SU-DHL-6 (cell line): ENCODE results near the gene AOC3.
"Not testable (repeated sequence)": the region's sequence is repeated elsewhere in the genome, so short reads cannot be mapped to it uniquely, and the experiment has no call there.

Experiments used
- H2AFZ ChIP-seq: fragments of 200-600 bp; sonication (generic); 2 replicates; pipeline ENCODE4 v1.6.1; 2014; ENCODE audit warnings: low read depth, mild to moderate bottlenecking, moderate library complexity, mixed read lengths, antibody characterized with exemption, low read length; ENCODE audit not compliant: severe bottlenecking
- H3F3A ChIP-seq: fragments of 200-600 bp; shearing (Covaris generic); 2 replicates; pipeline ENCODE4 v1.6.0; 2016; ENCODE audit warnings: antibody characterized with exemption, mild to moderate bottlenecking; ENCODE audit not compliant: insufficient read depth
- H3K27ac ChIP-seq: fragments of 200-600 bp; sonication (generic); 2 replicates; pipeline ENCODE4 v1.5.1; 2016; ENCODE audit warnings: low read depth, mild to moderate bottlenecking, low read length, moderate library complexity, mixed read lengths
- H3K27me3 ChIP-seq: fragments of 200-600 bp; sonication (generic), shearing (Covaris generic); 2 replicates; pipeline ENCODE4 v1.6.0; 2014; ENCODE audit warnings: mild to moderate bottlenecking, low read length
- H3K36me3 ChIP-seq: fragments of 200-600 bp; sonication (generic); 2 replicates; pipeline ENCODE4 v1.6.1; 2014; ENCODE audit warnings: mild to moderate bottlenecking, low read length, mixed read lengths
- H3K4me2 ChIP-seq: fragments of 300-600, 200-600 bp; shearing (Covaris generic), sonication (generic); 2 replicates; pipeline ENCODE4 v1.6.0; 2014; ENCODE audit warnings: low read length, low read depth, mild to moderate bottlenecking; ENCODE audit not compliant: poor library complexity, severe bottlenecking
- H3K4me3 ChIP-seq: fragments of 200-600 bp; sonication (generic); 2 replicates; pipeline ENCODE4 v1.5.1; 2014; ENCODE audit warnings: antibody characterized with exemption, low read length, mild to moderate bottlenecking, mixed read lengths; ENCODE audit not compliant: insufficient read depth, poor library complexity, severe bottlenecking
- H3K79me2 ChIP-seq: fragments of 200-600 bp; sonication (generic); 2 replicates; pipeline ENCODE4 v1.6.1; 2014; ENCODE audit warnings: mild to moderate bottlenecking, low read length, moderate library complexity; ENCODE audit not compliant: insufficient read depth
- H3K9ac ChIP-seq: fragments of 200-600 bp; sonication (generic); 2 replicates; pipeline ENCODE4 v1.7.0; 2014; ENCODE audit warnings: mild to moderate bottlenecking, low read length
- H3K9me2 ChIP-seq: fragments of 200-600 bp; sonication (generic); replicated peaks from 2 replicates; pipeline ENCODE4 v1.6.1; 2014; ENCODE audit warnings: low read length; ENCODE audit not compliant: insufficient read depth
- H3K9me3 ChIP-seq: fragments of 200-600 bp; sonication (generic); 2 replicates; pipeline ENCODE4 v1.6.1; 2014; ENCODE audit warnings: low read length, mixed read lengths; ENCODE audit not compliant: insufficient read depth
- H4K20me1 ChIP-seq: fragments of 200-600 bp; sonication (generic); 2 replicates; pipeline ENCODE4 v1.6.1; 2014; ENCODE audit warnings: low read depth, mild to moderate bottlenecking, antibody characterized with exemption, low read length, moderate library complexity, mixed read lengths
- CTCF ChIP-seq: fragments of 200-600 bp; sonication (generic); IDR thresholded peaks from one replicate; pipeline ENCODE4 v1.5.1; 2017; ENCODE audit warnings: antibody characterized with exemption, mild to moderate bottlenecking, low read length, moderate library complexity; ENCODE audit not compliant: insufficient read depth, poor library complexity, severe bottlenecking
- EZH2phosphoT487 ChIP-seq: fragments of 200-600 bp; sonication (generic), shearing (Covaris generic); conservative IDR thresholded peaks from 2 replicates; pipeline ENCODE4 v1.6.1; 2018; ENCODE audit warnings: mild to moderate bottlenecking, antibody characterized with exemption, low read length, moderate library complexity, mixed read lengths

Gene AOC3

GRCh38 chr17:42853597-42853967 is 2.6 kb downstream of the AOC3 start:
- no peak overlapping the region for H3K4me3 ChIP-seq
- no peak overlapping the region for H3K4me2 ChIP-seq
- no peaks in the 10 kb centered on the region for H3K79me2 ChIP-seq

GRCh38 chr17:42853968-42854790 is 3.2 kb downstream of the AOC3 start:
- TF ChIP-seq CTCF = no peak
- H3K9me3 ChIP-seq = no peaks in the 10 kb centered on the region
- no peak overlapping the region for H3K27ac ChIP-seq
- H4K20me1 ChIP-seq = no peaks in the 10 kb centered on the region
- H3K79me2 ChIP-seq = no peaks in the 10 kb centered on the region
- no peak overlapping the region for H3K4me2 ChIP-seq
- no peaks in the 10 kb centered on the region for H3F3A ChIP-seq
- H2AFZ ChIP-seq = no peak overlapping the region
- no peaks in the 10 kb centered on the region for H3K36me3 ChIP-seq
- no peaks in the 10 kb centered on the region for H3K27me3 ChIP-seq
- H3K9ac ChIP-seq = no peak overlapping the region
- H3K9me2 ChIP-seq = no peaks in the 10 kb centered on the region
- H3K4me3 ChIP-seq = no peak overlapping the region

More at GRCh38 chr17:42853597-42853967, 2.6 kb downstream of the AOC3 start:
- no peaks in the 10 kb centered on the region for H3F3A ChIP-seq
- no peak overlapping the region for H3K9ac ChIP-seq
- no peak overlapping the region for H3K27ac ChIP-seq
- H3K36me3 ChIP-seq = no peaks in the 10 kb centered on the region
- H3K9me3 ChIP-seq = no peaks in the 10 kb centered on the region
- TF ChIP-seq CTCF (no peak), EZH2phosphoT487 (no peak)
- no peak overlapping the region for H2AFZ ChIP-seq
- H3K9me2 ChIP-seq = no peaks in the 10 kb centered on the region
- no peaks in the 10 kb centered on the region for H3K27me3 ChIP-seq
- H4K20me1 ChIP-seq = no peaks in the 10 kb centered on the region

- Histone ChIP-seq H3K9ac (no peak overlapping the region), H3K36me3 (no peaks in the 10 kb centered on the region), H3K79me2 (no peaks in the 10 kb centered on the region), H3K4me2 (no peak overlapping the region), H4K20me1 (no peaks in the 10 kb centered on the region), H3K4me3 (no peak overlapping the region), H3K9me2 (no peaks in the 10 kb centered on the region), H3K27ac (no peak overlapping the region), H3K27me3 (no peaks in the 10 kb centered on the region), H2AFZ (no peak overlapping the region), H3K9me3 (no peaks in the 10 kb centered on the region), H3F3A (no peaks in the 10 kb centered on the region)
- TF ChIP-seq CTCF = no peak
- TF ChIP-seq EZH2phosphoT487 = no peak
Observed at GRCh38 chr17:42855048-42855596, 4.1 kb downstream of the AOC3 start.

GRCh38 chr17:42856093-42856492 is 5.1 kb downstream of the AOC3 start:
- H3K4me2 ChIP-seq, H3K79me2 ChIP-seq, H3K27ac ChIP-seq, H3K4me3 ChIP-seq, H3F3A ChIP-seq, H3K36me3 ChIP-seq, H4K20me1 ChIP-seq, H3K9me2 ChIP-seq, H3K9me3 ChIP-seq, H3K27me3 ChIP-seq, H2AFZ ChIP-seq, H3K9ac ChIP-seq: not testable (repeated sequence)

- H4K20me1 ChIP-seq, H3K79me2 ChIP-seq, H3K9me2 ChIP-seq, H3K27ac ChIP-seq, H3K36me3 ChIP-seq, H3K4me3 ChIP-seq, H3K4me2 ChIP-seq, H2AFZ ChIP-seq, H3F3A ChIP-seq, H3K9me3 ChIP-seq, H3K9ac ChIP-seq, H3K27me3 ChIP-seq: not testable (repeated sequence)
Observed at GRCh38 chr17:42856516-42856915, 5.5 kb downstream of the AOC3 start.
